Loucy (cell line): ENCODE data around the gene GGT5.

Experiments used
- H2AFZ ChIP-seq: fragments of 200-600 bp; sonication (generic); 2 replicates; pipeline ENCODE4 v1.6.0; 2016; ENCODE audit warnings: antibody characterized with exemption, mild to moderate bottlenecking, low read length, moderate library complexity
- H3F3A ChIP-seq: fragments of 200-600 bp; 2 replicates; pipeline ENCODE4 v1.6.0; 2016; ENCODE audit warnings: antibody characterized with exemption, low read depth, mild to moderate bottlenecking
- H3K27me3 ChIP-seq: fragments of 200-600 bp; sonication (generic); 2 replicates; pipeline ENCODE4 v1.6.1; 2014; ENCODE audit warnings: low read length, mild to moderate bottlenecking; ENCODE audit not compliant: insufficient read depth, poor library complexity, severe bottlenecking
- H3K36me3 ChIP-seq: fragments of 200-600 bp; sonication (generic); 2 replicates; pipeline ENCODE4 v1.6.1; 2016; ENCODE audit warnings: low read length; ENCODE audit not compliant: insufficient read depth
- H3K4me1 ChIP-seq: fragments of 200-600 bp; sonication (generic); 2 replicates; pipeline ENCODE4 v1.5.1; 2014; ENCODE audit warnings: low read length, mild to moderate bottlenecking; ENCODE audit not compliant: insufficient read depth, poor library complexity, severe bottlenecking
- H3K4me2 ChIP-seq: fragments of 200-600 bp; sonication (generic); 2 replicates; pipeline ENCODE4 v1.6.0; 2014; ENCODE audit warnings: antibody characterized with exemption, low read length, low read depth, mild to moderate bottlenecking; ENCODE audit not compliant: poor library complexity, severe bottlenecking
- H3K4me3 ChIP-seq: fragments of 200-600 bp; sonication (generic); 2 replicates; pipeline ENCODE4 v1.5.1; 2014; ENCODE audit warnings: low read length, mild to moderate bottlenecking, mixed read lengths; ENCODE audit not compliant: poor library complexity, severe bottlenecking
- H3K79me2 ChIP-seq: fragments of 200-600 bp; sonication (generic); 2 replicates; pipeline ENCODE4 v1.6.1; 2014; ENCODE audit warnings: low read length; ENCODE audit not compliant: insufficient read depth
- H3K9ac ChIP-seq: fragments of 200-600 bp; sonication (generic); 2 replicates; pipeline ENCODE4 v1.6.0; 2014; ENCODE audit warnings: mild to moderate bottlenecking, low read depth, low read length, moderate library complexity; ENCODE audit not compliant: poor library complexity, severe bottlenecking
- H3K9me2 ChIP-seq: fragments of 200-600 bp; sonication (generic); replicated peaks from 2 replicates; pipeline ENCODE4 v1.6.1; 2016; ENCODE audit warnings: low read depth, low read length, mixed read lengths
- H3K9me3 ChIP-seq: fragments of 200-600 bp; sonication (generic); 2 replicates; pipeline ENCODE4 v1.6.1; 2014; ENCODE audit warnings: mild to moderate bottlenecking, antibody characterized with exemption, low read length, low read depth; ENCODE audit not compliant: insufficient read depth
- H4K20me1 ChIP-seq: fragments of 200-600 bp; sonication (generic); 2 replicates; pipeline ENCODE4 v1.6.0; 2014; ENCODE audit warnings: antibody characterized with exemption, low read length, mild to moderate bottlenecking; ENCODE audit not compliant: insufficient read depth, poor library complexity, severe bottlenecking
- EZH2phosphoT487 ChIP-seq: fragments of 200-600 bp; IDR thresholded peaks from 2 replicates; pipeline ENCODE4 v1.6.1; 2018; ENCODE audit warnings: antibody characterized with exemption, mild to moderate bottlenecking, moderate library complexity, borderline replicate concordance
- TF ChIP-seq, protein P1 (sequence below): fragments of 200-600 bp; sonication (generic); conservative IDR thresholded peaks from 2 replicates; pipeline ENCODE4 v1.5.1; 2014; ENCODE audit warnings: mild to moderate bottlenecking, antibody characterized with exemption, low read length

Gene GGT5

DNA sequence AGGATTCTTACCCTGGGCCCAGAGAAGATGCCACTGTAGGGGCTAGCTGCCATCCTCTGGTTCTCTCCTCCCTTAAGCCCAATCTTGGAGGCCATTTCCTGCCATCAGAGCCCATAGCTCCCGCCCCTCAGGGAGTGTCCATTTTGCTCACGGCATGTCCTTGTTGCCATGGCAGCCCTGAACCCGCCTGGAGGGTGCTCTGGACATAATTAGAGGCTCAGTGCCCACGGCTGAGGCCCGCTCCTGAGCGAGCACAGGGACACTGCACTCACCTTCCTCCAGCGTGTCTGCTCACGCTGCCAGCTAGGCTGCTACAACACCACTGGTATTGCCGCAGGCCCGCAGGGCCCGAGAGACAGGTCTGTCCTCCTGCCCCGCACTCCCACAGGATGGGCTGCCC lies 74.7 kb downstream of the GGT5 start:
- no peaks in the 10 kb centered on the region for H3K4me1 ChIP-seq
- H3K4me3 ChIP-seq: no peak overlapping the region
- H3F3A ChIP-seq: no peaks in the 10 kb centered on the region
- H3K4me2 ChIP-seq: no peak overlapping the region
- no peak overlapping the region for H2AFZ ChIP-seq
- H3K36me3 ChIP-seq: peaks cover 88% of the 10 kb centered on the region
- no peak for TF ChIP-seq EZH2phosphoT487
- TF ChIP-seq, protein P1, sequence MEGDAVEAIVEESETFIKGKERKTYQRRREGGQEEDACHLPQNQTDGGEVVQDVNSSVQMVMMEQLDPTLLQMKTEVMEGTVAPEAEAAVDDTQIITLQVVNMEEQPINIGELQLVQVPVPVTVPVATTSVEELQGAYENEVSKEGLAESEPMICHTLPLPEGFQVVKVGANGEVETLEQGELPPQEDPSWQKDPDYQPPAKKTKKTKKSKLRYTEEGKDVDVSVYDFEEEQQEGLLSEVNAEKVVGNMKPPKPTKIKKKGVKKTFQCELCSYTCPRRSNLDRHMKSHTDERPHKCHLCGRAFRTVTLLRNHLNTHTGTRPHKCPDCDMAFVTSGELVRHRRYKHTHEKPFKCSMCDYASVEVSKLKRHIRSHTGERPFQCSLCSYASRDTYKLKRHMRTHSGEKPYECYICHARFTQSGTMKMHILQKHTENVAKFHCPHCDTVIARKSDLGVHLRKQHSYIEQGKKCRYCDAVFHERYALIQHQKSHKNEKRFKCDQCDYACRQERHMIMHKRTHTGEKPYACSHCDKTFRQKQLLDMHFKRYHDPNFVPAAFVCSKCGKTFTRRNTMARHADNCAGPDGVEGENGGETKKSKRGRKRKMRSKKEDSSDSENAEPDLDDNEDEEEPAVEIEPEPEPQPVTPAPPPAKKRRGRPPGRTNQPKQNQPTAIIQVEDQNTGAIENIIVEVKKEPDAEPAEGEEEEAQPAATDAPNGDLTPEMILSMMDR: no peak
- H3K9me2 ChIP-seq: no peaks in the 10 kb centered on the region
- no peaks in the 10 kb centered on the region for H3K27me3 ChIP-seq
- H3K9me3 ChIP-seq: no peaks in the 10 kb centered on the region
- peaks cover 5% of the 10 kb centered on the region for H4K20me1 ChIP-seq
- no peak overlapping the region for H3K9ac ChIP-seq
- H3K79me2 ChIP-seq: no peaks in the 10 kb centered on the region; the same call in 1 of the 2 replicates
